ENCODE measurements around the gene CARS1. TPM values are rescaled to one million over a fixed set of nuclear protein-coding genes. Genes with fewer than 3 reads are reported as not detected.
A peak's percentile ranks its signal among the peaks of the same experiment; 100 is the strongest.

Gene CARS1
- polyA plus RNA-seq, 1 of the 3 experiments (the other 2 are of a cell fraction) = 52.1 TPM

DNA sequence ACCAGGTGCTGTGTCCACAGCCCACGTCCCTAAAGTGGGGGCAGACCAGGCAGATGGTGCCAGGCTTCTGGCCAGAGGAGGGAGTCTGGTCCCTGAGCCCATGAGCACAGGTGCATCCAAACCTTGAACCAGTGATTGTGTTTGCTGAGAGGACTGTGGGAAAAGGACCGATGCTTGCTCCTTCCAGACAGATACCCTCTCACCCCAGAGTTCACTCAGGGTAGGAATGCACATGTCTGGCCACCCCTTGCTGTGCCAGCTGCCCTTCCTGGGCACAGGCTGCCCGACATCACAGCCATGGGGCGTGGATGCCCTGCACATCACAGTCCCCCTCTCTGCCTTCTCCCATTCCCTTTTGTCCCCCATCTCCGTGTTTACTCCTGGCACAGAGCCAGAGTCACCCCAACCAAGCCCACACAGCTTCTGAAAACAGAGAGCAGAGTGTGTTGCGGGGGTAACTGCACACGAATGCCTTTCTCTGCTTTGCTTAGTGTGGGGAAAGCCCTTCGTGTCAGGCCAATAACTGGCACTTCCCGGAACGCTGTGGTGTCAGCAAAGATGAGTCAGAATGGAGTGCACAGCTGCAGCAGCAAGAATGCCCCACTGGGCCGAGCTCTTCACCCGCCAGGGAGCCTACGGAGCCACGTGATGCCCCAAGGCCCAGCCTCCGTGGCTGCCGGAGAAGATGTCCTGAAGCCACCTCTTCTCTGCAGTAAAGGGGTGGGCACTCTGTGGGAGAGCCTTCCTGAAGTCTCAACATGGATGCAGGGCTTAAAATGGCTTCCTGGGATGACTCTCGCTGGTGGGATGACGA lies 7.6 kb downstream of the CARS1 start:
- Histone ChIP-seq H2AFZ (ENCODE audit: low read depth) (no peak overlapping the region), H3K27ac (ENCODE audit: low read depth in 2 of 2, low read length in 1 of 2) (peak overlapping the region; percentile 79), H3K4me2 (peak overlapping the region; percentile 77), H3K9me3 (no peaks in the 10 kb centered on the region), H3K4me3 (ENCODE audit: low read depth in 2 of 2, low read length in 1 of 2) (peak overlapping the region in 1 of 2 experiments; percentile 21; a peak in 1 of 4 replicates), H3K4me1 (ENCODE audit: control insufficient read depth in 1 of 2, insufficient read depth in 2 of 2, low read depth in 1 of 2, low read length in 1 of 2) (peaks cover 18 to 52% of the 10 kb centered on the region in 2 experiments), H3K27me3 (ENCODE audit: insufficient read depth) (no peaks in the 10 kb centered on the region), H3K36me3 (replicated peaks in 1 of 2; ENCODE audit: control insufficient read depth in 1 of 2, insufficient read depth in 2 of 2, low read length in 1 of 2) (peaks cover 10 to 51% of the 10 kb centered on the region in 2 experiments), H3F3A (replicated peaks; ENCODE audit: insufficient read depth) (peaks cover 11% of the 10 kb centered on the region), H3K9ac (peak overlapping the region; percentile 22; the same call in 1 of the 2 replicates), H3K79me2 (ENCODE audit: insufficient read depth) (peaks cover 95% of the 10 kb centered on the region), H4K20me1 (ENCODE audit: insufficient read depth) (peaks cover 88% of the 10 kb centered on the region), H3K9me2 (no peaks in the 10 kb centered on the region)
- ChIA-PET POLR2A (interaction anchor here (1.5 kb wide), 1 partner anchor 9 kb away, joined by 3 read pairs; no protein-coding TSS in a partner anchor), CTCF (interaction anchor here (1.4 to 23.7 kb wide), 3 partner anchors 12 to 79 kb away, joined by 3 to 403 read pairs (median 85); no protein-coding TSS in a partner anchor)
- DNase-seq = peak; percentile 39
- 29% methylated on average over 15 of the region's 18 CpGs for WGBS (ENCODE audit: low lambda C conversion rate)
- peak; percentile 78; the same call in 1 of the 2 replicates for TF ChIP-seq JUND (IDR thresholded peaks at IDR 0.05)
- peak; percentile 54; the same call in 1 of the 2 replicates for TF ChIP-seq ELF1 (IDR thresholded peaks at IDR 0.05)
- TF ChIP-seq, protein P1, sequence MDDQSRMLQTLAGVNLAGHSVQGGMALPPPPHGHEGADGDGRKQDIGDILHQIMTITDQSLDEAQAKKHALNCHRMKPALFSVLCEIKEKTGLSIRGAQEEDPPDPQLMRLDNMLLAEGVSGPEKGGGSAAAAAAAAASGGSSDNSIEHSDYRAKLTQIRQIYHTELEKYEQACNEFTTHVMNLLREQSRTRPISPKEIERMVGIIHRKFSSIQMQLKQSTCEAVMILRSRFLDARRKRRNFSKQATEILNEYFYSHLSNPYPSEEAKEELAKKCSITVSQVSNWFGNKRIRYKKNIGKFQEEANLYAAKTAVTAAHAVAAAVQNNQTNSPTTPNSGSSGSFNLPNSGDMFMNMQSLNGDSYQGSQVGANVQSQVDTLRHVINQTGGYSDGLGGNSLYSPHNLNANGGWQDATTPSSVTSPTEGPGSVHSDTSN (IDR thresholded peaks at IDR 0.05) = peak; percentile 64
- no peak for TF ChIP-seq SMC3 (IDR thresholded peaks at IDR 0.05; ENCODE audit: low read depth, low read length)
- TF ChIP-seq, protein P2, sequence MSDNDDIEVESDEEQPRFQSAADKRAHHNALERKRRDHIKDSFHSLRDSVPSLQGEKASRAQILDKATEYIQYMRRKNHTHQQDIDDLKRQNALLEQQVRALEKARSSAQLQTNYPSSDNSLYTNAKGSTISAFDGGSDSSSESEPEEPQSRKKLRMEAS (IDR thresholded peaks at IDR 0.05; ENCODE audit: low read depth) = peak; percentile 91
- TF ChIP-seq EZH2phosphoT487 (IDR thresholded peaks at IDR 0.05; ENCODE audit: borderline replicate concordance, low read depth) = no peak
- TF ChIP-seq TCF12 (IDR thresholded peaks at IDR 0.05) = peak; percentile 77
- TF ChIP-seq, protein P3, sequence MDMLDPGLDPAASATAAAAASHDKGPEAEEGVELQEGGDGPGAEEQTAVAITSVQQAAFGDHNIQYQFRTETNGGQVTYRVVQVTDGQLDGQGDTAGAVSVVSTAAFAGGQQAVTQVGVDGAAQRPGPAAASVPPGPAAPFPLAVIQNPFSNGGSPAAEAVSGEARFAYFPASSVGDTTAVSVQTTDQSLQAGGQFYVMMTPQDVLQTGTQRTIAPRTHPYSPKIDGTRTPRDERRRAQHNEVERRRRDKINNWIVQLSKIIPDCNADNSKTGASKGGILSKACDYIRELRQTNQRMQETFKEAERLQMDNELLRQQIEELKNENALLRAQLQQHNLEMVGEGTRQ (IDR thresholded peaks at IDR 0.05; ENCODE audit: borderline replicate concordance, low read depth, low read length) = peak; percentile 55; the same call in 1 of the 2 replicates
- peak; percentile 92; the same call in 1 of the 2 replicates for TF ChIP-seq FOSL2 (IDR thresholded peaks at IDR 0.05; ENCODE audit: borderline replicate concordance, low read depth)
- TF ChIP-seq, protein P4, sequence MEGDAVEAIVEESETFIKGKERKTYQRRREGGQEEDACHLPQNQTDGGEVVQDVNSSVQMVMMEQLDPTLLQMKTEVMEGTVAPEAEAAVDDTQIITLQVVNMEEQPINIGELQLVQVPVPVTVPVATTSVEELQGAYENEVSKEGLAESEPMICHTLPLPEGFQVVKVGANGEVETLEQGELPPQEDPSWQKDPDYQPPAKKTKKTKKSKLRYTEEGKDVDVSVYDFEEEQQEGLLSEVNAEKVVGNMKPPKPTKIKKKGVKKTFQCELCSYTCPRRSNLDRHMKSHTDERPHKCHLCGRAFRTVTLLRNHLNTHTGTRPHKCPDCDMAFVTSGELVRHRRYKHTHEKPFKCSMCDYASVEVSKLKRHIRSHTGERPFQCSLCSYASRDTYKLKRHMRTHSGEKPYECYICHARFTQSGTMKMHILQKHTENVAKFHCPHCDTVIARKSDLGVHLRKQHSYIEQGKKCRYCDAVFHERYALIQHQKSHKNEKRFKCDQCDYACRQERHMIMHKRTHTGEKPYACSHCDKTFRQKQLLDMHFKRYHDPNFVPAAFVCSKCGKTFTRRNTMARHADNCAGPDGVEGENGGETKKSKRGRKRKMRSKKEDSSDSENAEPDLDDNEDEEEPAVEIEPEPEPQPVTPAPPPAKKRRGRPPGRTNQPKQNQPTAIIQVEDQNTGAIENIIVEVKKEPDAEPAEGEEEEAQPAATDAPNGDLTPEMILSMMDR (IDR thresholded peaks at IDR 0.05) = peak; percentile 42
- TF ChIP-seq, protein P5, sequence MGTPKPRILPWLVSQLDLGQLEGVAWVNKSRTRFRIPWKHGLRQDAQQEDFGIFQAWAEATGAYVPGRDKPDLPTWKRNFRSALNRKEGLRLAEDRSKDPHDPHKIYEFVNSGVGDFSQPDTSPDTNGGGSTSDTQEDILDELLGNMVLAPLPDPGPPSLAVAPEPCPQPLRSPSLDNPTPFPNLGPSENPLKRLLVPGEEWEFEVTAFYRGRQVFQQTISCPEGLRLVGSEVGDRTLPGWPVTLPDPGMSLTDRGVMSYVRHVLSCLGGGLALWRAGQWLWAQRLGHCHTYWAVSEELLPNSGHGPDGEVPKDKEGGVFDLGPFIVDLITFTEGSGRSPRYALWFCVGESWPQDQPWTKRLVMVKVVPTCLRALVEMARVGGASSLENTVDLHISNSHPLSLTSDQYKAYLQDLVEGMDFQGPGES (IDR thresholded peaks at IDR 0.05; ENCODE audit: low read depth, low read length) = no peak
- no peak; a peak in 1 of 4 replicates for TF ChIP-seq EP300 (IDR thresholded peaks at IDR 0.05; ENCODE audit: borderline replicate concordance in 1 of 2, low read depth in 1 of 2, low read length in 1 of 2)
- TF ChIP-seq NFIC (IDR thresholded peaks at IDR 0.05; ENCODE audit: borderline replicate concordance) = peak; percentile 17; the same call in 1 of the 2 replicates
- TF ChIP-seq FOXM1 (IDR thresholded peaks at IDR 0.05; ENCODE audit: low read depth) = no peak
- TF ChIP-seq SIN3A (IDR thresholded peaks at IDR 0.05; ENCODE audit: borderline replicate concordance, low read depth, low read length) = peak; percentile 96; the same call in 1 of the 2 replicates
- TF ChIP-seq POLR2AphosphoS5 (IDR thresholded peaks at IDR 0.05; ENCODE audit: low read depth, low read length) = 0 out of 2 replicates have a peak, but pooled peaks have one; percentile 45
- peak; percentile 84 for TF ChIP-seq YY1 (IDR thresholded peaks at IDR 0.05; ENCODE audit: low read depth)
- TF ChIP-seq, protein P6, sequence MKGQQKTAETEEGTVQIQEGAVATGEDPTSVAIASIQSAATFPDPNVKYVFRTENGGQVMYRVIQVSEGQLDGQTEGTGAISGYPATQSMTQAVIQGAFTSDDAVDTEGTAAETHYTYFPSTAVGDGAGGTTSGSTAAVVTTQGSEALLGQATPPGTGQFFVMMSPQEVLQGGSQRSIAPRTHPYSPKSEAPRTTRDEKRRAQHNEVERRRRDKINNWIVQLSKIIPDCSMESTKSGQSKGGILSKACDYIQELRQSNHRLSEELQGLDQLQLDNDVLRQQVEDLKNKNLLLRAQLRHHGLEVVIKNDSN (IDR thresholded peaks at IDR 0.05; ENCODE audit: borderline replicate concordance, low read depth) = peak; percentile 93
- TF ChIP-seq, protein P7, sequence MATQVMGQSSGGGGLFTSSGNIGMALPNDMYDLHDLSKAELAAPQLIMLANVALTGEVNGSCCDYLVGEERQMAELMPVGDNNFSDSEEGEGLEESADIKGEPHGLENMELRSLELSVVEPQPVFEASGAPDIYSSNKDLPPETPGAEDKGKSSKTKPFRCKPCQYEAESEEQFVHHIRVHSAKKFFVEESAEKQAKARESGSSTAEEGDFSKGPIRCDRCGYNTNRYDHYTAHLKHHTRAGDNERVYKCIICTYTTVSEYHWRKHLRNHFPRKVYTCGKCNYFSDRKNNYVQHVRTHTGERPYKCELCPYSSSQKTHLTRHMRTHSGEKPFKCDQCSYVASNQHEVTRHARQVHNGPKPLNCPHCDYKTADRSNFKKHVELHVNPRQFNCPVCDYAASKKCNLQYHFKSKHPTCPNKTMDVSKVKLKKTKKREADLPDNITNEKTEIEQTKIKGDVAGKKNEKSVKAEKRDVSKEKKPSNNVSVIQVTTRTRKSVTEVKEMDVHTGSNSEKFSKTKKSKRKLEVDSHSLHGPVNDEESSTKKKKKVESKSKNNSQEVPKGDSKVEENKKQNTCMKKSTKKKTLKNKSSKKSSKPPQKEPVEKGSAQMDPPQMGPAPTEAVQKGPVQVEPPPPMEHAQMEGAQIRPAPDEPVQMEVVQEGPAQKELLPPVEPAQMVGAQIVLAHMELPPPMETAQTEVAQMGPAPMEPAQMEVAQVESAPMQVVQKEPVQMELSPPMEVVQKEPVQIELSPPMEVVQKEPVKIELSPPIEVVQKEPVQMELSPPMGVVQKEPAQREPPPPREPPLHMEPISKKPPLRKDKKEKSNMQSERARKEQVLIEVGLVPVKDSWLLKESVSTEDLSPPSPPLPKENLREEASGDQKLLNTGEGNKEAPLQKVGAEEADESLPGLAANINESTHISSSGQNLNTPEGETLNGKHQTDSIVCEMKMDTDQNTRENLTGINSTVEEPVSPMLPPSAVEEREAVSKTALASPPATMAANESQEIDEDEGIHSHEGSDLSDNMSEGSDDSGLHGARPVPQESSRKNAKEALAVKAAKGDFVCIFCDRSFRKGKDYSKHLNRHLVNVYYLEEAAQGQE (IDR thresholded peaks at IDR 0.05; ENCODE audit: low read depth, low read length) = 0 out of 2 replicates have a peak, but pooled peaks have one; percentile 14
